ENCODE measurements around the gene DCAF15. TPM values are rescaled to one million over a fixed set of nuclear protein-coding genes. Genes with fewer than 3 reads are reported as not detected.

Gene DCAF15
- total RNA-seq, 2 experiments from 2014 or later: 51.3 to 51.9 TPM

- DNase-seq: no peak
- POLR2A ChIA-PET: no interaction called here
- Mint-ChIP-seq H3K4me3 (no peak overlapping the region), H3K9me3 (no peaks in the 10 kb centered on the region), H3K27ac (no peak overlapping the region), H3K4me1 (ENCODE audit: low read depth) (peaks cover 13% of the 10 kb centered on the region), H3K36me3 (ENCODE audit: low read depth) (peaks cover 12% of the 10 kb centered on the region), H3K27me3 (no peaks in the 10 kb centered on the region)
- no peak for ATAC-seq
- CTCF ChIA-PET: no interaction called here
- intact Hi-C loops (cut with micrococcal nuclease): no loop called here
- TF ChIP-seq CTCF (IDR thresholded peaks at IDR 0.05): no peak
Observed at GRCh38 chr19:13955662-13956364, 3.5 kb downstream of the DCAF15 start.

GRCh38 chr19:13956365-13956744, 4.0 kb downstream of the DCAF15 start:
- no peak for TF ChIP-seq CTCF (IDR thresholded peaks at IDR 0.05)
- POLR2A ChIA-PET: no interaction called here
- H3K36me3 Mint-ChIP-seq (ENCODE audit: low read depth): peaks cover 13% of the 10 kb centered on the region
- no peak for DNase-seq
- H3K4me1 Mint-ChIP-seq (ENCODE audit: low read depth): peaks cover 13% of the 10 kb centered on the region
- H3K27me3 Mint-ChIP-seq: no peaks in the 10 kb centered on the region
- no peak overlapping the region for H3K27ac Mint-ChIP-seq
- ATAC-seq: no peak
- intact Hi-C loops (cut with micrococcal nuclease): no loop called here
- H3K9me3 Mint-ChIP-seq: no peaks in the 10 kb centered on the region
- CTCF ChIA-PET: no interaction called here
- H3K4me3 Mint-ChIP-seq: no peak overlapping the region

- Mint-ChIP-seq H3K36me3 (ENCODE audit: low read depth) (peaks cover 17% of the 10 kb centered on the region), H3K27me3 (no peaks in the 10 kb centered on the region), H3K27ac (no peak overlapping the region), H3K4me3 (no peak overlapping the region), H3K9me3 (no peaks in the 10 kb centered on the region), H3K4me1 (ENCODE audit: low read depth) (peaks cover 9% of the 10 kb centered on the region)
- ATAC-seq (no peak), DNase-seq (no peak)
- TF ChIP-seq CTCF (IDR thresholded peaks at IDR 0.05): no peak
- intact Hi-C loops (cut with micrococcal nuclease): no loop called here
- ChIA-PET CTCF (no interaction called here), POLR2A (no interaction called here)
Observed at GRCh38 chr19:13957051-13957450, 4.7 kb downstream of the DCAF15 start.

GRCh38 chr19:13958043-13958442, 5.7 kb downstream of the DCAF15 start:
- Mint-ChIP-seq H3K36me3 (ENCODE audit: low read depth) (peaks cover 17% of the 10 kb centered on the region), H3K4me1 (ENCODE audit: low read depth) (peaks cover 9% of the 10 kb centered on the region), H3K4me3 (no peak overlapping the region), H3K9me3 (no peaks in the 10 kb centered on the region), H3K27ac (no peak overlapping the region), H3K27me3 (no peaks in the 10 kb centered on the region)
- CTCF ChIA-PET: no interaction called here
- POLR2A ChIA-PET: no interaction called here
- no peak for ATAC-seq
- TF ChIP-seq CTCF (IDR thresholded peaks at IDR 0.05): no peak
- no peak for DNase-seq
- intact Hi-C loops (cut with micrococcal nuclease): no loop called here

GRCh38 chr19:13959141-13959961, 7.0 kb downstream of the DCAF15 start:
- no peak for TF ChIP-seq CTCF (IDR thresholded peaks at IDR 0.05)

More at GRCh38 chr19:13959141-13959961, 7.0 kb downstream of the DCAF15 start:
- Mint-ChIP-seq H3K4me1 (ENCODE audit: low read depth) (no peaks in the 10 kb centered on the region), H3K9me3 (no peaks in the 10 kb centered on the region), H3K27ac (no peak overlapping the region), H3K36me3 (ENCODE audit: low read depth) (peaks cover 15% of the 10 kb centered on the region), H3K4me3 (no peak overlapping the region), H3K27me3 (no peaks in the 10 kb centered on the region)
- intact Hi-C loops (cut with micrococcal nuclease): no loop called here
- ChIA-PET POLR2A (interaction anchor here (0.6 to 1.6 kb wide), 2 partner anchors 20 to 946 kb away, joined by 3 to 5 read pairs; no protein-coding TSS in a partner anchor), CTCF (interaction anchor here (1.6 kb wide), 1 partner anchor 8 kb away, joined by 5 read pairs; no protein-coding TSS in a partner anchor)
- ATAC-seq (no peak), DNase-seq (no peak)
